GM18951 (cell line): Measurements from ENCODE around the gene REEP5.
"Not testable (repeated sequence)": the region's sequence is repeated elsewhere in the genome, so short reads cannot be mapped to it uniquely, and the experiment has no call there.

Source experiments
- POLR2A ChIP-seq: IDR thresholded peaks from 4 replicates; pipeline ENCODE4 v1.6.1; 2011; ENCODE audit warnings: mild to moderate bottlenecking; ENCODE audit not compliant: insufficient read length, insufficient read depth; ENCODE audit errors: extremely low read depth
- in situ Hi-C: fragments of 300-500 bp; cut with MboI; formaldehyde crosslinking; loops from one replicate; pipeline ENCODE4 v1.12.0; 2022; ENCODE audit warnings: low sequenced_read_pairs, mixed read lengths, inconsistent platforms; ENCODE audit not compliant: unreplicated experiment

REEP5 gene

DNA sequence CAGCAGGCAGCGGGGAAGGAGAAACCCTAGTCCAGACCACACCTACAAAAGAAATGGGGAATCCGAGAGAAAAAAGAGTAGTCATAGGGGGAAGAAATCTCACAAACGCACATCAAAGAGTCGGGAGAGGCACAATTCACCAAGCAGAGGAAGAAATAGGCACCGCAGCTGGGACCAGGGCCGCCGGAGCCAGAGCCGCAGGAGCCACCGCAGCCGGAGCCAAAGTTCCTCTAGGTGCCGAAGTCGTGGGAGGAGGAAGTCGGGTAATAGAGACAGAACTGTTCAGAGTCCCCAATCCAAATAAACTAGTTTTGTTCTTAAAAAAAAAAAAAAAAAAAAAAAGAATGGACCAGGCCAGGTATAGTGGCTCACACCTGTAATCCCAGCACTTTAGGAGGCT, 29.3 kb downstream of the REEP5 start:
- in situ Hi-C loops: no loop called here
- no peak for TF ChIP-seq POLR2A

DNA sequence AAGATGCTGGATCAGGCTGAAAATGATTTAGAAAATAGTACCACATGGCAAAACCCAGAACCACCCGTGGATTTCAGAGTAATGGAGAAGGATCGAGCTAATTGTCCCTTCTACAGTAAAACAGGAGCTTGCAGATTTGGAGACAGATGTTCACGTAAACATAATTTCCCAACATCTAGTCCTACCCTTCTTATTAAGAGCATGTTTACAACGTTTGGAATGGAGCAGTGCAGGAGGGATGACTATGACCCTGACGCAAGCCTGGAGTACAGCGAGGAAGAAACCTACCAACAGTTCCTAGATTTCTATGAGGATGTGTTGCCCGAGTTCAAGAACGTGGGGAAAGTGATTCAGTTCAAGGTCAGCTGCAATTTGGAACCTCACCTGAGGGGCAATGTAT, 30.0 kb downstream of the REEP5 start:
- in situ Hi-C loops: not testable (repeated sequence)

DNA sequence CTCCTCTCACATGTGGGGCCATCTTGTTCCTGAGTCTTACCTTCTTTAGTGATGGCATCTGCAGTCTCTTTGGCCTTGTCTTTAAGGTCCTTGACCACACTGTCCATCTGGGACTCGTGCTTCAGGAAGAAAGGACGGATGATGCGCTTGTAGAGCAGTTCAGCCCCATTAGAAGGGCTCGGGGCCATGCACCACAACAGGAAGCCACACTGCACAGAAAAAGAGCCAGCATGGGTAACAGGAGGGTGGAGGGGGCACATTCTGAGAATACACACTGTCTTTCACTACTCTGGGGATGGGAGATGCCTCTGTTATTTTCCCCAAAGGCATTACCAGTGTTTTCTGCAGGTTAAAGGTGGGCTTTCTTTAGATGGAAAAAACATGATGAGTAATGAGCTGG, 35.1 kb downstream of the REEP5 start:
- in situ Hi-C loops: no loop called here
- TF ChIP-seq POLR2A: no peak

DNA sequence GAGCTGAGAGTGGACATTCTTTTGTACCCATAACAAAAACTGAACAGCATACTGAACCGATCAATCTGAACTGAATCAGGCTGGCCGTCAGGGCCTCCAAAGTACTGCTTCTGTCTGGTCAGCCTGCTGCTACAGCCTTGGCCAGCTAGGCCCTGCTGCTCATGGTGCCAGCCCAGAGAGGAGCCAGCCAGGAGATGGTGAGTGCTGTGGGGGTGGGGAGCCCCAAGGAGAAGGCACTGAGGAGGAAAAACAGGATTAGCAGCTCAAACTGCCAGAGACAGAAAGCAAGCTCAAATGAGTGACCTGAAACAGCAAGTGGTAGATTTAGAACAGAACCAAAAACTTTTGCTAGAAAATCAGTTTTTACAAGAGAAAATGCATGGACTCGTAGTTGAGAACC, 37.0 kb downstream of the REEP5 start:
- TF ChIP-seq POLR2A: no peak

DNA sequence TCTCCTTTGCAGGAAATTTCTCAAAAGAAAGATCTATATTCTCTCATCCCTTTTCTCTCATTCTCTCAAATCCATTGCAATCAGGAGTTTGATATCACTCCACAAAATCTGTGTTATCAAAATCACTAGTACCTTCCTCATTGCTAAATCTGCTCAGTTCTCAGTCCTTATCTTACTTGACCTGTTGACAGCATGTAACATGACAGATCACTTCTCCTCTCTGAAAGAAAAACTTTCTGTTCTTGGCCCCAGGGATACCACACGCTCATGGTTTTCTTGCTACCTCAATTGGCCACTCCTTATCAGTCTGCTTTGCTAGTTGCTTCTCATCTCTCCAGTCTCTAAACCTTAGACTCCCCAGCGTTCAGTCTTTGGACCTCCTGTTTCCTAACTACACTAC, 38.8 kb downstream of the REEP5 start:
- in situ Hi-C loops: no loop called here
- TF ChIP-seq POLR2A: no peak

More for the DNA sequence above, 37.0 kb downstream of the REEP5 start:
- in situ Hi-C loops: no loop called here

DNA sequence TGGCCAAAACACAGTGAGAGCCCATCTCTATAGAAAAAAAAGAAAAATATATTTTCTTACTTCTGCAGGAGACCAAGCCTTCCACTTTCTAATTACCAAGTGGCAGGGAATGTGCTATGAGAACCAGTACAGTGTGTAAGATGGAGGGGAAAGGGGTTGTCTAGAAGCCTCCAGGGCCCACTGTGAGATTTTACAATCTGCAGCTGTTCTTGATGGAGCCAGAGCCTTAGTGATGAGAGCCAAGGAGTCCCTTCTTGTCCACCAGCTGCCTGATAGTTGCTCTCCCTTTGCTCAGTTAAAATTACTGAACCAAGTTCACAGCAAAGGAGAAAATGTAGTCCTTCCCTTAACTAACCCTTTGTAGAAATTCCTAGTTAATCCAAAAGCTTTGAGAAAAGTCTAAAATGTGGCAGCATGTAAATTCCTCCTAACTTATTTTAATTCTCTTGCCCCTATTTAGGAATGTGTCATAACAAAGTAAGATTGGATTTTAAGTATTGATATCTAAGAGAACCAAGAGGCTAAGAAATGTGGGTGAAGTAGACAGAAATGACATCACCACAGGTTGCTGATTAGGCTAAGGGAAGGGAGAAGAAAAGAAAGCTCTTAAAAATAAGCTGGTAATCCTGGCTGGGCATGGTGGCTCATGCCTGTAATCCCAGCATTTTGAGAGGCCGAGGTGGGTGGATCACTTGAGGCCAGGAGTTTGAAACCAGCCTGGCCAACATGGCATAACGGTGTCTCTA, 41.6 kb downstream of the REEP5 start:
- no peak for TF ChIP-seq POLR2A
- in situ Hi-C loops: no loop called here

DNA sequence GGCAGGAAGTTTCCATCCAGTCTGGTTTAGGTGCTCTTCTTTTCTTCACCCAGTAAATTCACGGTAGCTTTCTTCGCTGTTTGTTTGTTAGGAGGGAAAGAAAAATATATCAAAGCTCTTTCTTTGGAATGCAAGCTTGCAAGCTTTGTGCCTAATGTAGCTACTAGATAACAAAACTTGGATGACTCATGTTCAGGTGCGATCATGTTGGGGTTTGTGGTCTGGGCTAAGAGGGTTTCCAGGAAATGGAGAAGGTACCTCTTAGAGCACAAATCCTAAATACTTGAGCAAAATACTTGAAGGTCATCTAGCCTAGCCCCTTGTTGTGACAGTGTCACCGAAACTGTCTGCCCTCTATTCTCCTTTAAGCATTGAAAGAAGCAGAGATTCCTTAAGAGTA, 43.3 kb downstream of the REEP5 start:
- no peak for TF ChIP-seq POLR2A
- in situ Hi-C loops: no loop called here

DNA sequence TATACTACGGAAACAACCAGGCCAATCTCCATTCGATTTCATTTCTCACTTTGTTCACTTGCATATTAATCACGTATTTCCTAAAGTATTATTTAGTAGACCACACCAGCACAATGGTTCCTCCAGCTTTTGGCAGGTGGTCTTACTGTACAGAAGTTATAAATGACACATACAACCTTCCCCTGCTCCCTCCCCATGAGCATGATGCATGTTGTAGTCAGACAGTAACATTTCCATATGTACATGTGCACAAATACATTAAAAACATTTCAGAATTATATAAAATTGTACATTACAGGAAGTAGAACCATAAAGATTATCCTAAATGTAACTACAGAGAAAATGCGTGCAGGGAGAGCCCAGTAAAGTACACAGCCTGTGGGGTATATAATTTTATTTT, 43.9 kb downstream of the REEP5 start:
- no peak for TF ChIP-seq POLR2A
- in situ Hi-C loops: no loop called here

DNA sequence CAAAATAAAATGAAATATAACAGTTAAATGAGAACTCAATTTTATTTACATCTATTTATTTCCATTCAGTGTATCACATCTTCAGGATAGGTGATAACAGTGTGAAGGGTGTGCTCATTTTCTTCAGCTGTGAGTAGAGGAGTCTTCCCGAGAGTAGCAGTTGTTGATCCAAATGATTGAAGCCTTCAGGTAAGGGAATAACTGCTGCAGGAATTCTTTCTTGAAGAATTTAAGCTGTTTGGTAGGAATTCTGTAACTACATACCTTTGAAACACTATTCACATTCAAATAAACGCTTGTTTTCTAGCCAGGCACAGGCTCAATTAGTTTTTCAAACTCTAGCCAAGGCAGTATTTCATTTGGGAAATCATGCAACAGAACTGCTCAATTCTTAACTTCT, 45.7 kb downstream of the REEP5 start:
- in situ Hi-C loops: no loop called here

DNA sequence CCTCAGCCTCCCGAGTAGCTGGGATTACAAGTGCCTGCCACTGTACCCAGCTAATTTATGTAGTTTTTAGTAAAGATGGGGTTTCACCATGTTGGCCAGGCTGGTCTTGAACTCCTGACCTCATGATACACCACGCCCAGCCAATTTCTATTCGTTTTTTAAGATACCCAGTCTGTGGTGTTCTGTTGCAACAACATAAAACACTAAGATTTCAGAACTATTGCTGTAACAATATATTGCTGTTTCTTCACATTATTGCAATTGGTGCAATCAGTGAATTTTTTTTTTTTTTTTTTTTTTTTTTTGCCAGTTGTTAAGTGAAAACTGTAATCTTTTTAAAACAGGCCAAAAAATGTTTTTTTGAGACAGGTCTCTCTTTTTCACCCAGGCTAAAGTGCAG, 51.1 kb downstream of the REEP5 start:
- no peak for TF ChIP-seq POLR2A
- in situ Hi-C loops: no loop called here

More for the DNA sequence above, 45.7 kb downstream of the REEP5 start:
- no peak for TF ChIP-seq POLR2A

DNA sequence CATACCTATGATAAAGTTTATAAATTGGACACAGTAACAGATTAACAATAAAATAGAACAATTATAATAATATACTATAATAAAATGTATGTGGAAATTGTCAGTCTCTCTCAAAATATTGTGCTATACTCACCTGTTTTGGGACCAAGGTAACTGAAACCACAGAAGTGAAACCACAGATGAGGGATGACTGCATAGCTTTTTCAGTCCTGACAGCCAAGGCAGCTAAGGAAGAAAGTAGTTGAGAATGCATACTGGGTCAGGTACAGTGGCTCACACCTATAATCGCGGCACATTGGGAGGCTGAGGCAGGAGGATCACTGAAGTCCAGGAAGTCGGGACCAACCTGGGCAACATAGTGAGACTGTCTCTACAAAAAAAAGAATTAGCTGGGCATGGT, 52.1 kb downstream of the REEP5 start:
- no peak for TF ChIP-seq POLR2A
- in situ Hi-C loops: no loop called here

DNA sequence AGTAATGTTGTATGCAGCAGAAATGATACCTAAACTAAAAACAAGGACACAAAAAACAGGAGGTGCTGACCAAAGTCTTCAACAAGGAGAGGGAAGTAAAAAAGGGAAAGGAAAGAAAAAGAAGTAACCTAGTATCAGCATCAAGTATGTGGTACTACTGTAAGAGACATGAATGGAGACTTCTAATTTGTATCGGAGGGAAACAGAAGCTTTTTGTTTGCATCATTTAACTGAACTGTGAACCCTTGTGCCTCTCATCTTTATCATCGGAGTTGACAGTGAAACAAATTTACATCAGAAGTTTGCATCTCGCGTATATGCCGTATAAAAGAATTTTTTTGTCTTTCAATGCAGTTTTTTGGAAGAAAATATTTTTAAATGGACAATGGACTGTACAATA, 54.6 kb downstream of the REEP5 start:
- in situ Hi-C loops: no loop called here
- no peak for TF ChIP-seq POLR2A

DNA sequence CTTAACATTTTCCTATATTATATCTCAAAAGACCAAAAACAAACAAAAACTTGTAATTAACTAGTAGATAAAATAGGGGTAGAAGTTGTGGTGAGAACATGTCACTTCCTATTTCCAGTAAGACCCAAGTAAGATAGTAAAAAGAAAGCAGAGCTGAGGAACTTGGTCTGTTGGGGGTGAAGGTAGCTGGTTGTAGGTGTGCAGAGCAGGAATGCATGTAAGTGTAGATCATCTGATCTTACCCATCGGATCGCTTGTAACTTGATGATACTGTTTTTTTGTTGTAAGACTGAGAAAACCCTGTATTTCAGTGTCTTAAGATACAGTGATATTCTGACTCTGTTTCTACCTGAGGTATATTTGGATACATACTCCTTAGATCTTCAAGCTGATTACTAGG, 55.3 kb downstream of the REEP5 start:
- TF ChIP-seq POLR2A: no peak
- in situ Hi-C loops: no loop called here

DNA sequence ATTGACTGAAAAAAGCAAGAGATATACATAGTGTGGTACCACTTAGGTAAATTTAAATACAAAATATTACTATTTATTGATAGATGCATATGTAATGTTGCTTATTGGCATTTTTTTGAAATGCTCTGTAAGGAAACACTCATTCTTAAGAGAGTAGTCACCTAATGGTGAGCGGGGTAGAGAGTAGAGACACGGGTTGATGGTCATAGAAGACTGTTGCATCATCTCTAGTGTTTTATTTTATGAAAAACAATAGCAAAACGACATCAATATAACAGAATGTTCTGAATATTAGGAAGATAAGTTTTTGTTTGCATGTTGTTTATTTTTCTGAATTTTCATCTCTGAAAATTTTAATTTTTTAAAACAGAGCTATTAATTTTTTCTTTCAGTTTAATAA, 56.9 kb downstream of the REEP5 start:
- no peak for TF ChIP-seq POLR2A
- in situ Hi-C loops: no loop called here

DNA sequence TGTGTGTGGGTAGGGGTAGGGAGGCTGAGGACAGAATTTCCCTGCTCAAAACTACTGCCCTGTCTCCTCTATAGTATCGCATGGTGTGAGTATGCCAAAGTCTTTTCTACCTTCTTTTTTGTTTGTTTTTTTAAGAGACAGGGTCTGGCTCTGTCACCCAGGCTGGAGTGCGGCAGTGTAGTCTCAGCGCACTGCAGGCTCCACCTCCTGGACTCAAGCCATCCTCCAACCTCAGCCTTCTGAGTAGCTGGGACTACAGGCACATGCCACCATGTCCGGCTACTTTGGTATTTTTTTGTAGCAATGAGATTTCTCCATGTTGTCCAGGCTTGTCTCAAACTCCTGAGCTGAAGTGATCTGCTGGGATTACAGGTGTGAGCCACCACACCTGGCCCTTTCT, 58.5 kb downstream of the REEP5 start:
- in situ Hi-C loops: no loop called here
- no peak for TF ChIP-seq POLR2A
